ACC112 (cell line): ENCODE data around the gene NME2.

Experiments
- H2AFZ ChIP-seq: fragments of 200-600 bp; sonication (generic); one replicate; pipeline ENCODE4 v1.6.0; 2017; ENCODE audit warnings: antibody characterized with exemption, low read length; ENCODE audit not compliant: unreplicated experiment
- H3K27ac ChIP-seq: fragments of 200-600 bp; sonication (generic); 2 replicates; pipeline ENCODE4 v1.5.1; 2014; ENCODE audit warnings: low read depth, mild to moderate bottlenecking, antibody characterized with exemption, low read length, moderate library complexity
- H3K27me3 ChIP-seq: fragments of 200-600 bp; sonication (generic); 2 replicates; pipeline ENCODE4 v1.6.1; 2014; ENCODE audit warnings: mild to moderate bottlenecking, antibody characterized with exemption, low read length, moderate library complexity, mixed read lengths; ENCODE audit not compliant: insufficient read depth
- H3K36me3 ChIP-seq: fragments of 200-600 bp; sonication (generic); 2 replicates; pipeline ENCODE4 v1.6.1; 2016; ENCODE audit warnings: mild to moderate bottlenecking, antibody characterized with exemption, low read length, moderate library complexity, mixed read lengths; ENCODE audit not compliant: insufficient read depth
- H3K4me1 ChIP-seq: fragments of 200-600 bp; sonication (generic); one replicate; pipeline ENCODE4 v1.6.1; 2016; ENCODE audit warnings: low read length, mixed read lengths; ENCODE audit not compliant: insufficient read depth, unreplicated experiment, control insufficient read depth
- H3K4me3 ChIP-seq: fragments of 200-600 bp; sonication (generic); 2 replicates; pipeline ENCODE4 v1.5.1; 2014; ENCODE audit warnings: mild to moderate bottlenecking, low read depth, low read length
- H3K79me2 ChIP-seq: fragments of 200-600 bp; sonication (generic); one replicate; pipeline ENCODE4 v1.6.0; 2016; ENCODE audit warnings: low read length; ENCODE audit not compliant: control insufficient read depth, unreplicated experiment, insufficient read depth

Gene NME2

DNA sequence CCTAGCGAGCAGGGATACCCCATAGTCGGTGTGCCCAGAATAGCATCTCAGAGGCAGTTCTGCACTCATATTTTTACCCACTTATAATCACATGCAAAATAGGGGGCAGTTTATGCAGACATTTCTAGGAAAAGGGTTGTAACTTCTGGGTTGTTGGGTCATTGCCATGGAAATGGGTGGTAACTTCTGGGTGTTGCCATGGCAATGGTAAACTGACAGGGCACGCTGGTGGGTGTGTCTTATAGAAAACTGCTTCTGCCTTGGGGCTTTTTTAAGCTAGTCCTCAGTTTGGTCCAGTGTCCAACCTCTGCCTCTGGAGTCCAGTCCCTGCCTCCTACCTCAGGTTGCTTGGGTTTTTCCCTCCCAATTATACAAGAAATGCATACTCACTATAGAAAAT, 38.1 kb upstream of the NME2 start:
- Histone ChIP-seq H3K79me2 (no peaks in the 10 kb centered on the region), H2AFZ (no peak overlapping the region), H3K4me1 (peaks cover 11% of the 10 kb centered on the region), H3K4me3 (no peak overlapping the region), H3K27ac (no peak overlapping the region), H3K36me3 (no peaks in the 10 kb centered on the region), H3K27me3 (no peaks in the 10 kb centered on the region)

DNA sequence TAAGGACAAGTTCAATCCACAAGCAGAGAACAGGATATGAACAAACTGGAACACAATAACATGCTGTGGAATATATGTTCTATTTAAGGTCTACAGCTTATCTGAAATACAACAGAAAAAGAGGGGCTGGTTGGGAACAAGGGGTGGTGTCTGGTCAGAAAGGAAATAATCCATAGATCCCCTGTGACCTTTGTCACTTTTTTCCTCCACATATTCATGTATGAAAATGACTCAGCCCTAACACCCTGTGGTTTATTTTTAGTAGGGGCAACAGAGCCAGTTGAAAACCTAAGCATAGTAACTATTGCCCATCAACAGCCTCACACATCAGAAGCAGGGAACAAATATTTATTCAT, 33.3 kb upstream of the NME2 start:
- H3K4me3 ChIP-seq: no peak overlapping the region
- H3K27me3 ChIP-seq: no peaks in the 10 kb centered on the region
- H3K36me3 ChIP-seq: no peaks in the 10 kb centered on the region
- peak overlapping the region; percentile 63; the same call in 1 of the 2 replicates for H3K27ac ChIP-seq
- no peaks in the 10 kb centered on the region for H3K79me2 ChIP-seq
- peaks cover 16% of the 10 kb centered on the region for H3K4me1 ChIP-seq
- peak overlapping the region; percentile 53 for H2AFZ ChIP-seq

DNA sequence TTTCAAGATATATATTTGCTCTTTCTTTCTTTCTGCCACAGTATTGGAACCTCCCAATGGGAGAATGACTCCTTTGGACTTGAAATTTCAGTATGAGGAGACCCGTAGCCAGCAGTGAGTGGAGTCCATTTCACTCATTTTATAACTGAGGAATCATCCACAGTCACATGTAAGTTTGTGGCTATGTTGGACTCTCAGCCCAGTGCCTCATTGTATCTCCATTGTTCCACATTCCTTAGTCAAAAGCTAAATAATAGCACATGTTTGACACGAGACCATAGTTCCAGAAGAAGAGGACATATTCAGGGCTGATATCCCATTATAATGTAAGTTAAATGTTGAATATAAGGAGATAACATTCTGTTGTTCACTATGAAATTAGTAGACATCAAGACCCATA, 32.8 kb upstream of the NME2 start:
- H3K4me3 ChIP-seq: no peak overlapping the region
- peak overlapping the region; percentile 53 for H2AFZ ChIP-seq
- peaks cover 16% of the 10 kb centered on the region for H3K4me1 ChIP-seq
- H3K27me3 ChIP-seq: no peaks in the 10 kb centered on the region
- H3K36me3 ChIP-seq: no peaks in the 10 kb centered on the region
- H3K27ac ChIP-seq: peak overlapping the region; percentile 63; the same call in 1 of the 2 replicates
- no peaks in the 10 kb centered on the region for H3K79me2 ChIP-seq

DNA sequence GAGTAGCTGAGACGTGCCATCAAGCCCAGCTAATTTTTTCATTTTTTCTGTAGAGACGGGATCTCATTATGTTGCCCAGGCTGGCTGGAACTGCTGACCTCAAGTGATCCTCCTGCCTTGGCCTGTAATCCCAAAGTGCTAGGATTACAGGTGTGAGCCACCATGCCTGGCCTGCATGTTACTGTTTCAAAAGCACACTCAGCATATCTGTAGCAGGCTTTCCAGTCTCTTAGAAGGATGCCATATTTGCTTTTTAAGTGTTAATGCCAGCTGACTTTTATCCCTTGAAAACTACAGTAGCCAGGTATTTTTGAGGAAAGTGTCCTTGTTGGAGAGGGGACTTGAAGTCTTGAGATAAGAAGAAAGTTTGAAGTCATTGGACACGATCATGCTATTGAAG, 30.3 kb upstream of the NME2 start:
- Histone ChIP-seq H3K27me3 (no peaks in the 10 kb centered on the region), H3K27ac (no peak overlapping the region), H3K36me3 (no peaks in the 10 kb centered on the region), H3K4me3 (no peak overlapping the region), H2AFZ (no peak overlapping the region), H3K79me2 (no peaks in the 10 kb centered on the region), H3K4me1 (peaks cover 16% of the 10 kb centered on the region)

GRCh38 chr17:51142597-51142996, 23.6 kb upstream of the NME2 start:
- no peaks in the 10 kb centered on the region for H3K27me3 ChIP-seq
- H3K27ac ChIP-seq: no peak overlapping the region
- H3K79me2 ChIP-seq: no peaks in the 10 kb centered on the region
- no peak overlapping the region for H3K4me3 ChIP-seq
- no peak overlapping the region for H2AFZ ChIP-seq
- H3K4me1 ChIP-seq: peaks cover 12% of the 10 kb centered on the region
- H3K36me3 ChIP-seq: no peaks in the 10 kb centered on the region

DNA sequence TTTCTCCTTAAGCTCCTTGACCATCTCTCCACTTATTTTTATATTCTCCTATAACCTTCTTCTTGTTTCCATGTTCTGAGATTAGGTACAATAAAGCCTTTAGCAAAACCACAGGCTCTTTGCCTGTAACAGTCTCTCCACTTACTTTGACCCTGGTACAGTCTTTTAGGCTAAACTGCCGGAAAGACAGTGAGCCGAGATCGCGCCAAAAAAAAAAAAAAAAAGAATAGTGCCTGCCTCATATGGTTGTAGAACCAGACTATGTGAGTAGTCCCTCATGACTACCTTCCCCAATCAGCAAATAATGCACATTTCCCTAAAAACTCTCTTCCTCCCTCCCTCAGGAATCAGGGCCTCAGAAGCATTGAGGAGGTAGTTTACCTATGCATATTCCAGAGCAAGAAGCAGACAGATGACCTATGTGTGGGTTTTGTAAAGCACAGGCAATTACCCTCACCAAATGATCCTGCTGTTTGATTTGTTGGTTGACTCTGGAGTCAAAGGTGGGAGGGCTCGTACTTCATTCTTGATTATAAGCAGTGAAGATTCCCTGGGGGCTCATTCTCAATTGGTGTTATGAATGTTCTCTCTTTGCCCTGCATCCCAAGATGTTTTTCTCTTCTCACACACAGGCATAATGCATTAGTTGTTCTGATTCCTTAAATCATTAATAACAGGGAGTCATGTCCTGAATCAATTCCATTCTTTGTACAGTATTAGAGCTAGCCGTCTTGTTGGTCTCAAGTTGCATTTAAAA, 21.8 kb upstream of the NME2 start:
- no peak overlapping the region for H3K4me3 ChIP-seq
- no peaks in the 10 kb centered on the region for H3K79me2 ChIP-seq

GRCh38 chr17:51147650-51148049, 18.6 kb upstream of the NME2 start:
- H3K79me2 ChIP-seq: no peaks in the 10 kb centered on the region

More for the DNA sequence above, 21.8 kb upstream of the NME2 start:
- H3K4me1 ChIP-seq: peaks cover 13% of the 10 kb centered on the region
- no peaks in the 10 kb centered on the region for H3K27me3 ChIP-seq
- H2AFZ ChIP-seq: no peak overlapping the region
- no peak overlapping the region for H3K27ac ChIP-seq
- H3K36me3 ChIP-seq: no peaks in the 10 kb centered on the region

DNA sequence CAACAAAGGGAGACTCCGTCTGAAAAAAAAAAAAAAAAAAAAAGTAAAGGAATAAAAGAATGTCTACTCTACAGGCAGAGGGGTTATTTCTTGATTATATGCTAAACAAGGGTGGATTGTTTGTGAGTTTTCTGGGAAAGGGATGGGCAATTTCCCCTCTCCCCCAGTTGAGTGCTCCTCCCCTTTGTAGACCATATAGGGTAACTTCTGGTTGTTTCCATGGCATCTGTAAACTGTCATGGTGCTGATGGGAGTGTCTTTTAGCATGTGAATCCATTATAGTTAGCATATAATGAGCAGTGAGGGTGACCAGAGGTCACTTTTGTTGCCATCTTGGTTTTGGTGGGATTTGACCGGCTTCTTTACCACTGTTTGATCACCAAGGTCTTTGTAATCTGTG, 17.0 kb upstream of the NME2 start:
- no peaks in the 10 kb centered on the region for H3K27me3 ChIP-seq
- H3K27ac ChIP-seq: no peak overlapping the region
- peaks cover 8% of the 10 kb centered on the region for H3K79me2 ChIP-seq
- peaks cover 20% of the 10 kb centered on the region for H3K4me1 ChIP-seq
- H3K4me3 ChIP-seq: no peak overlapping the region
- H3K36me3 ChIP-seq: no peaks in the 10 kb centered on the region
- no peak overlapping the region for H2AFZ ChIP-seq

More at GRCh38 chr17:51147650-51148049, 18.6 kb upstream of the NME2 start:
- Histone ChIP-seq H3K4me1 (peaks cover 17% of the 10 kb centered on the region), H3K27me3 (no peaks in the 10 kb centered on the region), H3K4me3 (no peak overlapping the region), H3K27ac (no peak overlapping the region; the same call in 1 of the 2 replicates), H3K36me3 (no peaks in the 10 kb centered on the region), H2AFZ (no peak overlapping the region)

DNA sequence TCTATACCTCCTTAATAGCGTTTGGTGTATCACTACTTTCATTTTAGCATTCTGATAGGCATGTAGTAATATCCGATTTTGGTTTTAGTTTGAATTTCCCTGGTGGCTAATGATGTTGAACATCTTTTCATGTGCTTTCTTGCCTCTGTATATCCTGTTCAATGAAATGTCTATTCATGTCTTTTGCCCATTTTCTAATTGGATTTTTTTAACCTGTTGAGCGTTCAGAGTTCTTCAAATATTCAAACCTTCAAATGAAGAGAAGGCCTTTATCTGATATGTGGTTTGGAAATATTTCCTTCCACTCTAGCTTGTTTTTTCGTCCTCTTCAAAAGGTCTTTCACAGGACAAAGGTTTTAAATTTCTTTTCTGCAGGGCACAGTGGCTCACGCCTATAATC, 15.3 kb upstream of the NME2 start:
- Histone ChIP-seq H3K4me3 (no peak overlapping the region), H3K79me2 (peaks cover 25% of the 10 kb centered on the region), H3K36me3 (peaks cover 4% of the 10 kb centered on the region; the same call in 1 of the 2 replicates), H2AFZ (no peak overlapping the region), H3K27me3 (no peaks in the 10 kb centered on the region), H3K4me1 (peaks cover 28% of the 10 kb centered on the region), H3K27ac (no peak overlapping the region)

DNA sequence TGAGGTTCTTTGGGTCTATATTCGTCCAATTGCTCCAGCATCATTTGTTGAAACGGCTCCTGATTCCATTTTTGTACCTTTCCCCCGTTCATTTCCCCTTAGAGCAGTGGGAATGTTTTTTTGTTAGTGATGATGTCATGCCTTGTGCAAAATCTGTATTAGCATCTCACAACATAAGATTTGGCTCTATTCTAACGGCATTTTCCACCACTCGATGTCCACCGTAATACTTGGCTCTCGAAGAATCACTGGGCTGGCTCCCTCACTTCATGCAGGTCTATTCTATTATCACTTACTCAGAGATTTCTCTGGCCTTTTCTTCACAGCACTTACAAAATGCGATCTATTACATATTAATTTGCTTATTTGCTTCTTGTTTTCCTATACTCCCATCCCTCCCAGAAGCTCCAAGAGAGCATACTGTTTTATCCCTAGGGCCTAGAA, 13.4 kb upstream of the NME2 start:
- H3K27ac ChIP-seq: peak overlapping the region; percentile 60
- H3K27me3 ChIP-seq: no peaks in the 10 kb centered on the region
- peaks cover 15% of the 10 kb centered on the region for H3K4me1 ChIP-seq
- peaks cover 40% of the 10 kb centered on the region for H3K79me2 ChIP-seq
- peaks cover 12% of the 10 kb centered on the region for H3K36me3 ChIP-seq
- H3K4me3 ChIP-seq: peak overlapping the region; percentile 82
- peak overlapping the region; percentile 93 for H2AFZ ChIP-seq
